Tibial nerve (tissue), 4 donors: ENCODE results near the gene RUFY3. TPM values are rescaled to one million over a fixed set of nuclear protein-coding genes. Genes with fewer than 3 reads are reported as not detected.

Experiments used
- DNase-seq, 2 donors: peaks; one replicate each; pipeline ENCODE4 v3.0.0-alpha.2; 2019; ENCODE audit warnings: low spot score in 2 of 2
- H3K27ac ChIP-seq, 4 donors: fragments of 200-600 bp; sonication (generic) in 3 of 4; one replicate each; pipeline ENCODE4 v1.5.1; 2017 to 2019; ENCODE audit warnings: mild to moderate bottlenecking in 1 of 4
- H3K27me3 ChIP-seq, 2 donors: fragments of 200-600 bp; sonication (generic) in 1 of 2; one replicate each; pipeline versions ENCODE4 v1.5.1 to v1.6.0; 2017 to 2019
- H3K36me3 ChIP-seq, 3 donors: fragments of 200-600 bp; sonication (generic); one replicate each; pipeline ENCODE4 v1.5.1; 2018 to 2019
- H3K4me1 ChIP-seq, 4 donors: fragments of 200-600 bp; sonication (generic) in 3 of 4; one replicate each; pipeline ENCODE4 v1.5.1; 2017 to 2019
- H3K4me3 ChIP-seq, 4 donors: fragments of 200-600 bp; sonication (generic) in 3 of 4; one replicate each; pipeline ENCODE4 v1.5.1; 2017 to 2019; ENCODE audit warnings: mild to moderate bottlenecking in 1 of 4, moderate library complexity in 1 of 4
- H3K9me3 ChIP-seq, 4 donors: fragments of 200-600 bp; sonication (generic) in 3 of 4; one replicate each; pipeline ENCODE4 v1.5.1; 2017 to 2019
- CTCF ChIP-seq, 5 experiments: fragments of 200-600 bp in 3 of 5; fragments of 450-650 bp in 2 of 5; sonication (generic) in 3 of 5; IDR thresholded peaks; one replicate each; pipeline ENCODE4 v1.5.1; 2016 to 2019; ENCODE audit warnings: antibody characterized with exemption in 5 of 5, mild to moderate bottlenecking in 3 of 5, moderate library complexity in 2 of 5
- EP300 ChIP-seq, 2 donors: sonication (generic); formaldehyde crosslinking; IDR thresholded peaks; one replicate each; pipeline ENCODE4 v1.6.1; 2017; ENCODE audit warnings: antibody characterized with exemption in 2 of 2, mild to moderate bottlenecking in 1 of 2
- POLR2A ChIP-seq, 2 donors: fragments of 450-650 bp; IDR thresholded peaks; one replicate each; pipeline ENCODE4 v1.6.1; 2017; ENCODE audit warnings: antibody characterized with exemption in 2 of 2, mild to moderate bottlenecking in 2 of 2, moderate library complexity in 2 of 2
- WGBS, 2 donors: methylation state at CpG; one replicate each; pipeline ENCODE4 v1.1.5; 2018; 5-methylcytosine and 5-hydroxymethylcytosine counted together
- total RNA-seq, 4 donors: library from RNA; depleted of rRNA; stranded (reverse); fragments of >200 nt; gene quantifications; one replicate each; pipeline ENCODE4 v1.1.0, GENCODE V29; 2016

The RUFY3 gene
- total RNA-seq, 4 donors from 2014 or later: 84.5 to 124 (median 88.8) TPM

- Histone ChIP-seq H3K36me3 (no peaks in the 10 kb centered on the region), H3K4me3 (no peak overlapping the region)
- 36 to 52% methylated on average over 3 of the region's 3 CpGs for WGBS, 2 donors
Observed at GRCh38 chr4:70712150-70712549, 9.6 kb upstream of the RUFY3 start.

GRCh38 chr4:70712604-70713452 is 8.9 kb upstream of the RUFY3 start:
- WGBS, 2 donors: 87% methylated on average over 7 of the region's 7 CpGs
- no peaks in the 10 kb centered on the region for H3K27me3 ChIP-seq
- DNase-seq: no peak
- H3K4me3 ChIP-seq: no peak overlapping the region
- no peak overlapping the region for H3K27ac ChIP-seq
- no peak for TF ChIP-seq POLR2A (IDR thresholded peaks at IDR 0.05)
- no peak for TF ChIP-seq CTCF (IDR thresholded peaks at IDR 0.05)
- TF ChIP-seq EP300 (IDR thresholded peaks at IDR 0.05): no peak
- no peaks in the 10 kb centered on the region for H3K9me3 ChIP-seq
- no peaks in the 10 kb centered on the region for H3K36me3 ChIP-seq
- peaks cover 0 to 10% (median 3%) of the 10 kb centered on the region in 4 donors for H3K4me1 ChIP-seq

More at GRCh38 chr4:70712150-70712549, 9.6 kb upstream of the RUFY3 start:
- no peaks in the 10 kb centered on the region for H3K9me3 ChIP-seq
- peaks cover 0 to 15% (median 4%) of the 10 kb centered on the region in 4 donors for H3K4me1 ChIP-seq
- no peak for DNase-seq
- H3K27ac ChIP-seq: no peak overlapping the region
- no peak for TF ChIP-seq POLR2A (IDR thresholded peaks at IDR 0.05)
- no peak for TF ChIP-seq CTCF (IDR thresholded peaks at IDR 0.05)
- TF ChIP-seq EP300 (IDR thresholded peaks at IDR 0.05): no peak
- H3K27me3 ChIP-seq: no peaks in the 10 kb centered on the region

GRCh38 chr4:70713453-70714078 is 8.2 kb upstream of the RUFY3 start:
- Histone ChIP-seq H3K4me3 (no peak overlapping the region), H3K36me3 (no peaks in the 10 kb centered on the region), H3K9me3 (no peaks in the 10 kb centered on the region), H3K27ac (no peak overlapping the region), H3K4me1 (peaks cover 0 to 9% (median 3%) of the 10 kb centered on the region in 4 donors), H3K27me3 (no peaks in the 10 kb centered on the region)
- 67 to 73% methylated on average over 7 of the region's 7 CpGs for WGBS, 2 donors
- no peak for TF ChIP-seq POLR2A (IDR thresholded peaks at IDR 0.05)
- TF ChIP-seq CTCF (IDR thresholded peaks at IDR 0.05): no peak
- TF ChIP-seq EP300 (IDR thresholded peaks at IDR 0.05): no peak
- DNase-seq: no peak

GRCh38 chr4:70714079-70714887 is 7.5 kb upstream of the RUFY3 start:
- peaks cover 0 to 9% (median 2%) of the 10 kb centered on the region in 4 donors for H3K4me1 ChIP-seq
- H3K36me3 ChIP-seq: no peaks in the 10 kb centered on the region
- no peaks in the 10 kb centered on the region for H3K27me3 ChIP-seq
- DNase-seq: no peak
- H3K27ac ChIP-seq: no peak overlapping the region
- 75 to 82% methylated on average over 5 of the region's 5 CpGs for WGBS, 2 donors
- H3K4me3 ChIP-seq: no peak overlapping the region
- no peaks in the 10 kb centered on the region for H3K9me3 ChIP-seq
- TF ChIP-seq POLR2A (IDR thresholded peaks at IDR 0.05): no peak
- no peak for TF ChIP-seq EP300 (IDR thresholded peaks at IDR 0.05)
- no peak for TF ChIP-seq CTCF (IDR thresholded peaks at IDR 0.05)
